Panc1 (cell line): ENCODE measurements around the gene RABGAP1. TPM values are rescaled to one million over a fixed set of nuclear protein-coding genes. Genes with fewer than 3 reads are reported as not detected.

Source experiments
- ATAC-seq: fragments of 200-7000 bp; cut with Tn5 transposase; 2 replicates; pipeline ENCODE4 v1.9.1; 2020; ENCODE audit warnings: mild to moderate bottlenecking, moderate library complexity
- BruUV-seq: library from RNA; stranded (reverse); fragments of 400-500 nt; replicated peaks from 2 replicates; lab custom pipeline; 2021; lab: Mats Ljungman, UMichigan
- CTCF ChIA-PET: fragments of 300-600 bp; sonication (Branson Sonifier 250); formaldehyde crosslinking; loops from one replicate; lab custom pipeline; 2022; ENCODE audit warnings: antibody characterized with exemption; lab: Charles Lee
- POLR2A ChIA-PET: fragments of 300-600 bp; sonication (Branson Sonifier 250); formaldehyde crosslinking; loops from one replicate; lab custom pipeline; 2022; ENCODE audit warnings: antibody characterized with exemption; lab: Charles Lee
- DNase-seq: peaks from one replicate; pipeline ENCODE4 v3.0.0-alpha.2; 2010; ENCODE audit warnings: low read depth, low spot score
- H3K27ac ChIP-seq: 2 replicates; pipeline ENCODE4 v1.5.1; 2011; ENCODE audit warnings: mild to moderate bottlenecking, low read length, inconsistent platforms
- H3K27me3 ChIP-seq: fragments of 200-500 bp; sonication (Bioruptor generic); 2 replicates; pipeline ENCODE4 v1.6.0; 2014; ENCODE audit warnings: low read length, inconsistent platforms; ENCODE audit not compliant: control insufficient read depth, insufficient read depth
- H3K36me3 ChIP-seq: fragments of 200-500 bp; sonication (Bioruptor generic); 2 replicates; pipeline ENCODE4 v1.5.1; 2014; ENCODE audit warnings: inconsistent platforms, mild to moderate bottlenecking, low read length, moderate library complexity; ENCODE audit not compliant: control insufficient read depth, insufficient read depth
- H3K4me1 ChIP-seq: 2 replicates; pipeline ENCODE4 v1.5.1; 2011; ENCODE audit warnings: inconsistent platforms, mild to moderate bottlenecking, low read length, moderate library complexity; ENCODE audit not compliant: control insufficient read depth, insufficient read depth
- H3K4me3 ChIP-seq, 2 experiments: 2 replicates each; pipeline ENCODE4 v1.5.1; 2011 to 2012; ENCODE audit warnings: low read depth in 2 of 2, low read length in 2 of 2, mild to moderate bottlenecking in 2 of 2, inconsistent platforms in 1 of 2, moderate library complexity in 1 of 2
- H3K9me3 ChIP-seq: fragments of 200-500 bp; sonication (Bioruptor generic); 2 replicates; pipeline ENCODE4 v1.5.1; 2014; ENCODE audit warnings: low read depth, mild to moderate bottlenecking, inconsistent platforms, low read length, moderate library complexity; ENCODE audit not compliant: control insufficient read depth, insufficient read depth
- CTCF ChIP-seq: fragments of 450-650 bp; IDR thresholded peaks from 2 replicates; pipeline ENCODE4 v1.5.1; 2017; ENCODE audit warnings: mild to moderate bottlenecking
- POLR2AphosphoS5 ChIP-seq: IDR thresholded peaks from 2 replicates; pipeline ENCODE4 v1.6.1; 2012; ENCODE audit warnings: mild to moderate bottlenecking, low read depth, low read length, moderate library complexity
- REST ChIP-seq, 2 experiments: IDR thresholded peaks; 2 replicates each; pipeline ENCODE4 v1.6.1; 2011 to 2012; ENCODE audit warnings: low read depth in 2 of 2, control low read depth in 1 of 2, low read length in 1 of 2, mild to moderate bottlenecking in 1 of 2, moderate library complexity in 1 of 2; ENCODE audit not compliant: insufficient read depth in 1 of 2
- SIN3A ChIP-seq: IDR thresholded peaks from 2 replicates; pipeline ENCODE4 v1.6.1; 2012; ENCODE audit warnings: low read depth, mild to moderate bottlenecking, low read length, moderate library complexity, borderline replicate concordance; ENCODE audit not compliant: insufficient read depth
- TCF7L2 ChIP-seq: IDR thresholded peaks from 2 replicates; pipeline ENCODE4 v1.6.1; 2011; ENCODE audit warnings: mild to moderate bottlenecking, low read depth, low read length, inconsistent platforms
- in situ Hi-C: cut with HindIII; loops from 2 replicates; pipeline ENCODE4 v1.10.0; 2016; ENCODE audit warnings: low sequenced_read_pairs, low pct_unique_long_range_greater_than_20kb
- intact Hi-C: fragments of 100-400 bp; cut with micrococcal nuclease; formaldehyde crosslinking; loops from one replicate; pipeline ENCODE4 v1.10.0; 2022; ENCODE audit not compliant: unreplicated experiment
- total RNA-seq: library from RNA; stranded (reverse); gene quantifications from one replicate; pipeline ENCODE4 v1.2.1, GENCODE V29; 2021; ENCODE audit not compliant: unreplicated experiment

Gene RABGAP1
- total RNA-seq, 1 experiment from 2014 or later, result 41.4 TPM

- ChIA-PET POLR2A (no interaction called here), CTCF (interaction anchor here (0.6 kb wide), 1 partner anchor 239 kb away, joined by 3 read pairs; no protein-coding TSS in a partner anchor)
- TF ChIP-seq CTCF (no peak), TCF7L2 (no peak), REST (IDR thresholded peaks at IDR 0.05; ENCODE audit: insufficient read depth in 1 of 2, low read depth in 2 of 2, low read length in 1 of 2) (no peak), POLR2AphosphoS5 (no peak), SIN3A (no peak)
- Histone ChIP-seq H3K4me1 (no peaks in the 10 kb centered on the region), H3K4me3 (no peak overlapping the region), H3K9me3 (no peaks in the 10 kb centered on the region), H3K36me3 (no peaks in the 10 kb centered on the region; the same call in 1 of the 2 replicates), H3K27me3 (no peaks in the 10 kb centered on the region), H3K27ac (no peak overlapping the region)
- ATAC-seq, result no peak
- in situ Hi-C loops, result no loop called here
- intact Hi-C loops, result no loop called here
- no TSS peak for BruUV-seq
- no peak for DNase-seq
Observed at GRCh38 chr9:123108976-123109375, 168.2 kb downstream of the RABGAP1 start.

- Histone ChIP-seq H3K9me3 (no peaks in the 10 kb centered on the region), H3K27ac (no peak overlapping the region), H3K4me1 (no peaks in the 10 kb centered on the region), H3K27me3 (no peaks in the 10 kb centered on the region), H3K4me3 (no peak overlapping the region), H3K36me3 (no peaks in the 10 kb centered on the region; the same call in 1 of the 2 replicates)
- DNase-seq (no peak), ATAC-seq (no peak)
- POLR2A ChIA-PET, result no interaction called here
- TF ChIP-seq REST (IDR thresholded peaks at IDR 0.05; ENCODE audit: insufficient read depth in 1 of 2, low read depth in 2 of 2, low read length in 1 of 2), result no peak
- TF ChIP-seq TCF7L2, result no peak
- TF ChIP-seq CTCF, result no peak
- no peak for TF ChIP-seq POLR2AphosphoS5
- intact Hi-C loops, result no loop called here
- CTCF ChIA-PET, result no interaction called here
- in situ Hi-C loops, result no loop called here
- BruUV-seq, result no TSS peak
Observed at GRCh38 chr9:123109540-123110279, 168.9 kb downstream of the RABGAP1 start.
